Measurements from ENCODE around the gene SELENOO. TPM values are rescaled to one million over a fixed set of nuclear protein-coding genes. Genes with fewer than 3 reads are reported as not detected.

Gene SELENOO
- total and polyA plus RNA-seq, 4 donors: 7.6 to 41.2 (median 25.6) TPM

- Histone ChIP-seq H3K36me3 (ENCODE audit: control insufficient read depth, insufficient read depth, low read length) (peaks cover 93% of the 10 kb centered on the region), H3K9me3 (ENCODE audit: control insufficient read depth, insufficient read depth, low read length) (no peaks in the 10 kb centered on the region), H3K4me1 (ENCODE audit: control insufficient read depth, insufficient read depth, low read length) (peaks cover 20% of the 10 kb centered on the region), H3K27me3 (ENCODE audit: control insufficient read depth, insufficient read depth, low read length) (no peaks in the 10 kb centered on the region), H3K27ac (ENCODE audit: low read depth, low read length) (no peak overlapping the region), H3K4me3 (ENCODE audit: low read depth, low read length) (no peak overlapping the region)
- DNase-seq (ENCODE audit: low read depth in 4 of 6, low spot score in 6 of 6): no peak
- 91% methylated on average over 10 of the region's 15 CpGs for WGBS (ENCODE audit: insufficient coverage)
Observed at GRCh38 chr22:50216055-50216683, 15.4 kb downstream of the SELENOO start.

GRCh38 chr22:50216684-50217520 lies 16.1 kb downstream of the SELENOO start:
- Histone ChIP-seq H3K27me3 (ENCODE audit: control insufficient read depth, insufficient read depth, low read length) (no peaks in the 10 kb centered on the region), H3K36me3 (ENCODE audit: control insufficient read depth, insufficient read depth, low read length) (peaks cover 98% of the 10 kb centered on the region), H3K9me3 (ENCODE audit: control insufficient read depth, insufficient read depth, low read length) (no peaks in the 10 kb centered on the region), H3K4me3 (ENCODE audit: low read depth, low read length) (no peak overlapping the region), H3K27ac (ENCODE audit: low read depth, low read length) (no peak overlapping the region), H3K4me1 (ENCODE audit: control insufficient read depth, insufficient read depth, low read length) (peaks cover 20% of the 10 kb centered on the region)
- 93% methylated on average over 56 of the region's 57 CpGs for WGBS (ENCODE audit: insufficient coverage)
- no peak for DNase-seq (ENCODE audit: low read depth in 4 of 6, low spot score in 6 of 6)

GRCh38 chr22:50217543-50218152 lies 16.8 kb downstream of the SELENOO start:
- WGBS (ENCODE audit: insufficient coverage): 91% methylated on average over 20 of the region's 21 CpGs

DNA sequence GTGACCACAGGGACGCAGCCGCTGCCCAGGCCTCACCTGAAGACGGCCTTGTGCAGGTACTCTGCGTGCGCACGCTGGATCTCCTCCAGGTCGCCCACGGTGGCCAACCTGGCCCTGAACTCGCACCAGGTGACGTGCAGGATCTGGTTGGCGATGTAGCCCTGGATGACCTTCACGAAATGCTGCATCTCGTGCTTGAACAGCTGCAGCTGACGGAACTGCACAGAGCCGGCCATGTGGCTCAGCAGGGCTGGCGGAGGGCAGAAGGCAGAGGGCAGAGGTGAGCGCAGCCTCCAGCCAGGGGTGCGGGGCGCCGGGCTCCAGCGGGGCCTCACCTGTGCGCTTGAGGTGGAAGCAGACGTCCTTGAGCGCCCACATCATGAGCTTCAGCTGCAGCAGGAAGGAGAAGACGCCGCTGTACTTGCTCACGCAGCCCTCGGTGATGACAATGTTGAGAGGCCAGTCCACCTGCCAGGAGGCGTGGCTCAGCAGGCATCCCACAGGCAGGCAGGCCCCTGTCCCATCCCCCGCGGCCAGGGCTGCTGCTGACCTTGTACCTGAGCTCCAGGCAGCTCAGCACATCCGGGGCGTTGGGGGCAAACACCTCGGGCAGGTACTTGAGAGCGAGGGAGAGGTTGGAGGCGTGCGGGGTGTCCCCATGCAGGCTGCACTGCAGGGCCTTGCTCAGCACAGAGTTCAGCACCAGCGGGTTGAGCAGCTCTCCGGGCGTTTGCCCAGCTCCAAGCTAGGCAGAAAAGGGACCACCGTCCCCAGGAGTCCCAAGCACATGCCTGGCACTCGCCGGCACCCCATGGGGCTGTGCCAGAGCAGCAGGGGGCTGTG lies 17.6 kb downstream of the SELENOO start:
- H3K27me3 ChIP-seq (ENCODE audit: control insufficient read depth, insufficient read depth, low read length): no peaks in the 10 kb centered on the region
- no peaks in the 10 kb centered on the region for H3K9me3 ChIP-seq (ENCODE audit: control insufficient read depth, insufficient read depth, low read length)
- WGBS (ENCODE audit: insufficient coverage): 83% methylated on average over 43 of the region's 43 CpGs
- peaks cover 99% of the 10 kb centered on the region for H3K36me3 ChIP-seq (ENCODE audit: control insufficient read depth, insufficient read depth, low read length)
- H3K4me3 ChIP-seq (ENCODE audit: low read depth, low read length): no peak overlapping the region
- H3K27ac ChIP-seq (ENCODE audit: low read depth, low read length): no peak overlapping the region
- peaks cover 20% of the 10 kb centered on the region for H3K4me1 ChIP-seq (ENCODE audit: control insufficient read depth, insufficient read depth, low read length)
- DNase-seq (ENCODE audit: low read depth in 4 of 6, low spot score in 6 of 6): no peak

More at GRCh38 chr22:50217543-50218152, 16.8 kb downstream of the SELENOO start:
- Histone ChIP-seq H3K27me3 (ENCODE audit: control insufficient read depth, insufficient read depth, low read length) (no peaks in the 10 kb centered on the region), H3K9me3 (ENCODE audit: control insufficient read depth, insufficient read depth, low read length) (no peaks in the 10 kb centered on the region), H3K4me1 (ENCODE audit: control insufficient read depth, insufficient read depth, low read length) (peaks cover 20% of the 10 kb centered on the region), H3K4me3 (ENCODE audit: low read depth, low read length) (no peak overlapping the region), H3K36me3 (ENCODE audit: control insufficient read depth, insufficient read depth, low read length) (peaks cover 99% of the 10 kb centered on the region), H3K27ac (ENCODE audit: low read depth, low read length) (no peak overlapping the region)
- no peak for DNase-seq (ENCODE audit: low read depth in 4 of 6, low spot score in 6 of 6)

GRCh38 chr22:50218996-50219727 lies 18.4 kb downstream of the SELENOO start:
- peaks cover 98% of the 10 kb centered on the region for H3K36me3 ChIP-seq (ENCODE audit: control insufficient read depth, insufficient read depth, low read length)
- DNase-seq (ENCODE audit: low read depth in 4 of 6, low spot score in 6 of 6): peak in 2 of 6 donors; percentile 74 to 86
- 54% methylated on average over 42 of the region's 42 CpGs for WGBS (ENCODE audit: insufficient coverage)
- peaks cover 20% of the 10 kb centered on the region for H3K4me1 ChIP-seq (ENCODE audit: control insufficient read depth, insufficient read depth, low read length)
- no peaks in the 10 kb centered on the region for H3K9me3 ChIP-seq (ENCODE audit: control insufficient read depth, insufficient read depth, low read length)
- no peaks in the 10 kb centered on the region for H3K27me3 ChIP-seq (ENCODE audit: control insufficient read depth, insufficient read depth, low read length)
- H3K4me3 ChIP-seq (ENCODE audit: low read depth, low read length): no peak overlapping the region
- H3K27ac ChIP-seq (ENCODE audit: low read depth, low read length): no peak overlapping the region

DNA sequence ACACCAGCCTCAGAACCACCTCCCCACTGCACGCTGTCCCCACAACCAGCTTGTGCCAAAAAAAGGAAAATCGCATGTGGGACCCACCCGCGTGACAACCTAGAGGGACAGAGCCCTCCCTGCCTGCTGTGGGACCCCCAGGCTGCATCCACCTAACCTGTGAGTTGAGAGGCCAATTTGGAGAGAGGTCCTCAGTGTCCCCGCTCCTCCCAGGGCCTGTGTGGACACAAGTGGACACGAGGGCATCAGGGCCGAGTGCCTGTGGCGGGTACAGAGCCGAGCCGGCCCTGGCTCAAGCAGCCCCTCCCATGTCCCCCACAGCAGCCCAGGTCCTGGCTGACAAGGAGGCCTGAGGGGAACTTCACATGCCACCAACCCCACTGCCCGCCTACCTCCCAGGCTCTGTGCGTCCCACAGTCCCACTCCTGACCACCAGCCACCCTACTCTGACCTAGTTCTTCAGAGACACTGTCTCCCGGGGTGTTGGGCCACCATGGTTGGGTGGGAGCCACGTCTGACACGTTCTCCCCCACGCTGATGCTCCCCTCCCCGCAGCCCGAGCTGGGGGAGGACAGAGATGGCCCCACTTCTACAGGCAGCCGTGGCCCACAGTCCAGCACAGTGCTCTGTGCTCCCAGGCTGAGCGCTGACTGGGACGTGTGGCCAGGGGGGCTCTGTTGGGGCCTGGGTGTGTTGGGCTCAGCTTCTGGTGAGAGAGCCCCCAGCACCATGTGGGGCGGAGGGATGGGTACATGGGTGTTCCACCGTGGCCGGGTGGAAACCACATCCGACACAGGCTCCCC lies 19.2 kb downstream of the SELENOO start:
- no peak overlapping the region for H3K4me3 ChIP-seq (ENCODE audit: low read depth, low read length)
- no peaks in the 10 kb centered on the region for H3K9me3 ChIP-seq (ENCODE audit: control insufficient read depth, insufficient read depth, low read length)
- DNase-seq (ENCODE audit: low read depth in 4 of 6, low spot score in 6 of 6): no peak
- no peaks in the 10 kb centered on the region for H3K27me3 ChIP-seq (ENCODE audit: control insufficient read depth, insufficient read depth, low read length)
- H3K4me1 ChIP-seq (ENCODE audit: control insufficient read depth, insufficient read depth, low read length): peaks cover 20% of the 10 kb centered on the region
- peaks cover 99% of the 10 kb centered on the region for H3K36me3 ChIP-seq (ENCODE audit: control insufficient read depth, insufficient read depth, low read length)
- no peak overlapping the region for H3K27ac ChIP-seq (ENCODE audit: low read depth, low read length)
- WGBS (ENCODE audit: insufficient coverage): 84% methylated on average over 24 of the region's 25 CpGs

DNA sequence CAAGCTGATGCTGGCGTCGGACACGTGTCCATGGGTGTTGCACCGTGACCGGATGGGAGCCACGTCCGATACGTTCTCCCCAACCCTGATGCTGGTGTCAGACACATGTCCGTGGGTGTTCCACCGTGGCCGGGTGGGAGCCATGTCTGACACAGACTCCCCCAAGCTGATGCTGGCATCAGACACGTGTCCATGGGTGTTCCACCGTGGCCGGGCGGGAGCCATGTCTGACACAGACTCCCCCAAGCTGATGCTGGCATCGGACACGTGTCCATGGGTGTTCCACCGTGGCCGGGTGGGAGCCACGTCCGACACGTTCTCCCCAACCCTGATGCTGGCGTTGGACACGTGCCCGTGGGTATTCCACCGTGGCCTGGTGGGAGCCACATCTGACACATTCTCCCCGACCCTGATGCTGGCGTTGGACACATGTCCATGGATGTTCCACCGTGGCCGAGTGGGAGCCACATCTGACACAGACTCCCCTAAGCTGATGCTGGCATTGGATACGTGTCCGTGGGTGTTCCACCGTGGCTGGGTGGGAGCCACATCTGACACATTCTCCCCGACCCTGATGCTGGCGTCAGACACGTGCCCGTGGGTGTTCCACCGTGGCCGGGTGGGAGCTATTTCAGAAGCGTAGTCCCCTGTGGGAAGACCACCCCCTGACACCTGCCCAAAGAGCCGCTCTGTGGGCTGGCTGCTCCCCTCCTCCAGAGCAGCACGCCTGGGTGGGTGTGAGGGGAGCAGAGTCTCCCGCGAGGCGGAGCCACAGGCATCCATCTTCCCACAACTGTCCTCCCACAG lies 20.0 kb downstream of the SELENOO start:
- 97% methylated on average over 35 of the region's 45 CpGs for WGBS (ENCODE audit: insufficient coverage)
- Histone ChIP-seq H3K4me1 (ENCODE audit: control insufficient read depth, insufficient read depth, low read length) (peaks cover 20% of the 10 kb centered on the region), H3K9me3 (ENCODE audit: control insufficient read depth, insufficient read depth, low read length) (no peaks in the 10 kb centered on the region), H3K27ac (ENCODE audit: low read depth, low read length) (no peak overlapping the region), H3K4me3 (ENCODE audit: low read depth, low read length) (no peak overlapping the region), H3K27me3 (ENCODE audit: control insufficient read depth, insufficient read depth, low read length) (no peaks in the 10 kb centered on the region), H3K36me3 (ENCODE audit: control insufficient read depth, insufficient read depth, low read length) (peaks cover 99% of the 10 kb centered on the region)
- DNase-seq (ENCODE audit: low read depth in 4 of 6, low spot score in 6 of 6): no peak

Measured in spinal cord (tissue), 10 donors.